ENCODE measurements around the gene PCA3. TPM values are rescaled to one million over a fixed set of nuclear protein-coding genes. Genes with fewer than 3 reads are reported as not detected.

The PCA3 gene
- total RNA-seq, 1 donor from 2014 or later: not detected

GRCh38 chr9:76732341-76732958 lies 31.8 kb upstream of the PCA3 start:
- no peaks in the 10 kb centered on the region for H3K36me3 ChIP-seq (ENCODE audit: control insufficient read depth, insufficient read depth, low read length)
- TF ChIP-seq CTCF (IDR thresholded peaks at IDR 0.05; ENCODE audit: insufficient read depth, low read length, severe bottlenecking): no peak
- no peak for DNase-seq (ENCODE audit: low read depth)
- FAIRE-seq: no peak
- H3K4me3 ChIP-seq (ENCODE audit: low read depth, low read length): no peak overlapping the region
- no peaks in the 10 kb centered on the region for H3K27me3 ChIP-seq (ENCODE audit: control insufficient read depth, insufficient read depth, low read length)

GRCh38 chr9:76733096-76733495 lies 31.1 kb upstream of the PCA3 start:
- DNase-seq (ENCODE audit: low read depth): no peak
- TF ChIP-seq CTCF (IDR thresholded peaks at IDR 0.05; ENCODE audit: insufficient read depth, low read length, severe bottlenecking): no peak
- FAIRE-seq: no peak
- Histone ChIP-seq H3K27me3 (ENCODE audit: control insufficient read depth, insufficient read depth, low read length) (no peaks in the 10 kb centered on the region), H3K4me3 (ENCODE audit: low read depth, low read length) (no peak overlapping the region), H3K36me3 (ENCODE audit: control insufficient read depth, insufficient read depth, low read length) (no peaks in the 10 kb centered on the region)

- no peak for TF ChIP-seq CTCF (IDR thresholded peaks at IDR 0.05; ENCODE audit: insufficient read depth, low read length, severe bottlenecking)
- Histone ChIP-seq H3K4me3 (ENCODE audit: low read depth, low read length) (no peak overlapping the region), H3K27me3 (ENCODE audit: control insufficient read depth, insufficient read depth, low read length) (no peaks in the 10 kb centered on the region), H3K36me3 (ENCODE audit: control insufficient read depth, insufficient read depth, low read length) (no peaks in the 10 kb centered on the region)
- FAIRE-seq (no peak), DNase-seq (ENCODE audit: low read depth) (no peak)
Observed at GRCh38 chr9:76734716-76735115, 29.5 kb upstream of the PCA3 start.

- Histone ChIP-seq H3K36me3 (ENCODE audit: control insufficient read depth, insufficient read depth, low read length) (no peaks in the 10 kb centered on the region), H3K4me3 (ENCODE audit: low read depth, low read length) (no peak overlapping the region), H3K27me3 (ENCODE audit: control insufficient read depth, insufficient read depth, low read length) (no peaks in the 10 kb centered on the region)
- TF ChIP-seq CTCF (IDR thresholded peaks at IDR 0.05; ENCODE audit: insufficient read depth, low read length, severe bottlenecking): no peak
- DNase-seq (ENCODE audit: low read depth) (no peak), FAIRE-seq (no peak)
Observed at GRCh38 chr9:76737154-76737902, 26.9 kb upstream of the PCA3 start.

DNA sequence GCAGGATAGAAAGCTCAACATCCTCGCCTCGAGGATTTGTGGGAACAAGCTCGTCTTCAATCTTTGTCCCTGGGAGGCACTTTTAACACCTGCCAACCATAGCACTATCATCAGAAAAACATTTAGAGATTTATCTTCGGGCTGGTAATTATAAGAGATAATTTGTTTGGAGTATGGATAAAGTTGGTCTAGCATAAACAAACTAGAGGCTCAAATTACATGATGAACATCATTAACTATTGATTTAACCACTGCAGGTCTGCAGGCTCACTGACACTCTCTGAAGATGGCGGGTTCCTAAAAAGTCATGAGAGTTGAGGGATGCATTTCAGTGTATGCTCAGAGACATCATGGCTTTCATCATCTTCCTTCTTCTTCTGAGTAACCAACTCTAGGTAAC lies 25.8 kb upstream of the PCA3 start:
- DNase-seq (ENCODE audit: low read depth) (no peak), FAIRE-seq (no peak)
- Histone ChIP-seq H3K36me3 (ENCODE audit: control insufficient read depth, insufficient read depth, low read length) (no peaks in the 10 kb centered on the region), H3K4me3 (ENCODE audit: low read depth, low read length) (no peak overlapping the region), H3K27me3 (ENCODE audit: control insufficient read depth, insufficient read depth, low read length) (no peaks in the 10 kb centered on the region)
- TF ChIP-seq CTCF (IDR thresholded peaks at IDR 0.05; ENCODE audit: insufficient read depth, low read length, severe bottlenecking): no peak
